HK-2 (cell line): ENCODE results near the gene ITGA5.

Experiments used
- DNase-seq: peaks from one replicate; pipeline ENCODE4 v3.0.0-alpha.2; 2018; ENCODE audit not compliant: unreplicated experiment

Gene ITGA5

GRCh38 chr12:54430471-54431069 is 11.5 kb upstream of the ITGA5 start:
- no peak for DNase-seq

GRCh38 chr12:54429014-54429471 is 10.0 kb upstream of the ITGA5 start:
- no peak for DNase-seq

- DNase-seq, result no peak
These were observed 9.3 kb upstream of the ITGA5 start for GRCh38 chr12:54428050-54429013.

GRCh38 chr12:54427106-54427505 is 8.0 kb upstream of the ITGA5 start:
- DNase-seq, result no peak

GRCh38 chr12:54426690-54427089 is 7.6 kb upstream of the ITGA5 start:
- DNase-seq, result no peak

- DNase-seq, result no peak
These were observed 6.6 kb upstream of the ITGA5 start for GRCh38 chr12:54425702-54426101.

GRCh38 chr12:54424224-54424623 is 5.2 kb upstream of the ITGA5 start:
- DNase-seq, result no peak

- DNase-seq, result no peak
These were observed 4.7 kb upstream of the ITGA5 start for GRCh38 chr12:54423816-54424150.

GRCh38 chr12:54421879-54422250 is 2.8 kb upstream of the ITGA5 start:
- no peak for DNase-seq

GRCh38 chr12:54421175-54421878 is 2.3 kb upstream of the ITGA5 start:
- DNase-seq, result no peak

- no peak for DNase-seq
These were observed 1.7 kb upstream of the ITGA5 start for GRCh38 chr12:54420766-54421144.

- DNase-seq, result no peak
These were observed 502 bp downstream of the ITGA5 start for GRCh38 chr12:54418441-54419087.

- no peak for DNase-seq
These were observed 1.2 kb downstream of the ITGA5 start for GRCh38 chr12:54417712-54418440.

- no peak for DNase-seq
These were observed 2.1 kb downstream of the ITGA5 start for GRCh38 chr12:54416687-54417603.

GRCh38 chr12:54415221-54415929 is 3.7 kb downstream of the ITGA5 start:
- no peak for DNase-seq

GRCh38 chr12:54413284-54414190 is 5.5 kb downstream of the ITGA5 start:
- no peak for DNase-seq

GRCh38 chr12:54412786-54413185 is 6.3 kb downstream of the ITGA5 start:
- DNase-seq, result no peak

- no peak for DNase-seq
These were observed 6.7 kb downstream of the ITGA5 start for GRCh38 chr12:54412348-54412747.
